ENCODE data around the gene ANKRD13B. TPM values are rescaled to one million over a fixed set of nuclear protein-coding genes. Genes with fewer than 3 reads are reported as not detected.
A peak's percentile ranks its signal among the peaks of the same experiment; 100 is the strongest.

ANKRD13B gene
- total and polyA plus RNA-seq, 2 donors (not counting 1 experiment from before 2014, with no cell fraction given), result 1.6 to 2.8 TPM

- Histone ChIP-seq H3K9ac (ENCODE audit: low read length) (peak within 1 kb of the TSS; percentile 82), H3K27me3 (replicated peaks in 1 of 4; ENCODE audit: control extremely low read depth in 1 of 4, control insufficient read depth in 3 of 4, insufficient read depth in 4 of 4, low read length in 3 of 4) (no peaks in the 10 kb centered on the region), H3K4me1 (ENCODE audit: control insufficient read depth in 2 of 2, insufficient read depth in 2 of 2, low read length in 2 of 2) (peaks cover 27 to 40% of the 10 kb centered on the region in 2 donors), H4K20me1 (ENCODE audit: control insufficient read depth, insufficient read depth, low read length, poor library complexity, severe bottlenecking) (peaks cover 7% of the 10 kb centered on the region), H3K4me3 (ENCODE audit: control extremely low read depth in 1 of 5, extremely low read depth in 1 of 5, insufficient read depth in 1 of 5, low read depth in 2 of 5, low read length in 4 of 5) (peak within 1 kb of the TSS; percentile 71 to 99 (median 80)), H3K79me2 (ENCODE audit: control insufficient read depth, insufficient read depth, low read length) (peaks cover 12% of the 10 kb centered on the region), H3K9me3 (ENCODE audit: control extremely low read depth in 1 of 3, control insufficient read depth in 2 of 3, insufficient read depth in 1 of 3, low read length in 2 of 3) (no peaks in the 10 kb centered on the region), H2AFZ (ENCODE audit: insufficient read depth, low read depth, low read length, poor library complexity, severe bottlenecking) (peak within 1 kb of the TSS; percentile 94), H3K4me2 (replicated peaks; ENCODE audit: low read depth, low read length, poor library complexity, severe bottlenecking) (peak within 1 kb of the TSS; percentile 100), H3K36me3 (replicated peaks in 1 of 2; ENCODE audit: control extremely low read depth in 1 of 2, control insufficient read depth in 1 of 2, extremely low read depth in 1 of 2, insufficient read depth in 2 of 2, low read length in 1 of 2) (peaks cover 0 to 5% of the 10 kb centered on the region in 2 experiments), H3K27ac (ENCODE audit: low read length in 2 of 2) (peak within 1 kb of the TSS; percentile 71 to 76)
- ChIA-PET POLR2A (interaction anchor here (0.6 to 2.9 kb wide), 7 partner anchors 12 to 618 kb away, joined by 3 to 12 read pairs (median 4); partner anchors contain the start of gene ANKRD13B), CTCF (interaction anchor here (0.6 to 24.3 kb wide), 18 partner anchors 8 to 198 kb away, joined by 3 to 336 read pairs (median 4); no protein-coding TSS in a partner anchor)
- WGBS (ENCODE audit: insufficient coverage), result under 1% methylated on average over 84 of the region's 85 CpGs
- no peaks in the 10 kb centered on the region for H3K27me3 Mint-ChIP-seq
- H3K4me1 Mint-ChIP-seq, result peaks cover 39% of the 10 kb centered on the region
- DNase-seq, result peak; percentile 92
- H3K4me3 Mint-ChIP-seq, result peak within 1 kb of the TSS; percentile 99
- TF ChIP-seq EZH2 (IDR thresholded peaks at IDR 0.05; ENCODE audit: borderline replicate concordance, insufficient read depth, low read depth, low read length, poor library complexity, severe bottlenecking) (no peak), CTCF (IDR thresholded peaks at IDR 0.05) (no peak)
- peak; percentile 60 for ATAC-seq (ENCODE audit: low read depth)
- no peaks in the 10 kb centered on the region for H3K9me3 Mint-ChIP-seq (ENCODE audit: insufficient read depth)
- intact Hi-C loops (cut with micrococcal nuclease), result loop anchor here (1.0 to 10.0 kb wide), 11 partner anchors 12 to 924 kb away; partner anchors contain the start of genes BLTP2, GIT1, NUFIP2 and PHF12
- H3K27ac Mint-ChIP-seq, result peak within 1 kb of the TSS; percentile 97
Observed at GRCh38 chr17:29568331-29569244, 24.3 kb upstream of the ANKRD13B start, which contains the start of gene TP53I13. Gene TP53I13, plus strand, starts transcription at chr17:29568701. Its CDS starts 58 bp downstream, at chr17:29568759.
